ENCODE measurements around the gene C3orf20. TPM values are rescaled to one million over a fixed set of nuclear protein-coding genes. Genes with fewer than 3 reads are reported as not detected.
"Not testable (repeated sequence)": the region's sequence is repeated elsewhere in the genome, so short reads cannot be mapped to it uniquely, and the experiment has no call there.

Gene C3orf20
- total RNA-seq, 2 donors from 2014 or later: not detected

DNA sequence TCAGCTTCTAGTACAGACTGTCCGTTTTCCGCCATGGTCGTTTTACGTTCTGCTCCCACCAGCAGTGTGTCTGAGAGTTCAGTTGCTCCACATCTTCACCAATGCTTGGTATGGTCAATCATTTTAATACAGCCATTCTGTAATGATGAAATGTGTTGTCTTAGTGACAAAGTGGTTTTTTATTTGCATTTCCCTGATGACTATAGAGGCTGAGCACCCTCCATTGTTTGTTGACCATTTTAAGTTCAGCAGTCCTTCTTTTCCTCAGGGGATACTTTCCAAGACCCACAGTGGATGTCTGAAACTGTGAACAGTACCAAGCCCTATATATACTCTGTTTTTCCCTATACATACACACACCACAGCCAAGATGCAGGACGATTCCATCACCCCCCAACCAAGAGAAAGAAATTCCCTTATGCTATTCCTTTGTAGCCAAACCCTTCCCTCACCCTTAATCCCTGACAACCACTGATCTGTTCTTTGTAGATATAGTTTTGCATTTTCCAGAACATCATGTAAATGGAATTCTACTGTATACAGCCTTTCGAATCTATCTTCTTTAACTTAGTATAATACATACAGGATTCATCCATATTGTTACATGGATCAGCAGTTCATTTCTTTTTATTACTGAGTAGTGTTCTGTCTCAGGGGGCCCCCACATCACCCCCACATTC lies 55.9 kb downstream of the C3orf20 start:
- peaks cover 0 to 14% of the 10 kb centered on the region in 2 donors for H3K4me1 ChIP-seq
- H3K27me3 ChIP-seq: no peaks in the 10 kb centered on the region
- no peak for DNase-seq (ENCODE audit: low spot score)
- H3K27ac ChIP-seq: no peak overlapping the region
- TF ChIP-seq, protein P1, sequence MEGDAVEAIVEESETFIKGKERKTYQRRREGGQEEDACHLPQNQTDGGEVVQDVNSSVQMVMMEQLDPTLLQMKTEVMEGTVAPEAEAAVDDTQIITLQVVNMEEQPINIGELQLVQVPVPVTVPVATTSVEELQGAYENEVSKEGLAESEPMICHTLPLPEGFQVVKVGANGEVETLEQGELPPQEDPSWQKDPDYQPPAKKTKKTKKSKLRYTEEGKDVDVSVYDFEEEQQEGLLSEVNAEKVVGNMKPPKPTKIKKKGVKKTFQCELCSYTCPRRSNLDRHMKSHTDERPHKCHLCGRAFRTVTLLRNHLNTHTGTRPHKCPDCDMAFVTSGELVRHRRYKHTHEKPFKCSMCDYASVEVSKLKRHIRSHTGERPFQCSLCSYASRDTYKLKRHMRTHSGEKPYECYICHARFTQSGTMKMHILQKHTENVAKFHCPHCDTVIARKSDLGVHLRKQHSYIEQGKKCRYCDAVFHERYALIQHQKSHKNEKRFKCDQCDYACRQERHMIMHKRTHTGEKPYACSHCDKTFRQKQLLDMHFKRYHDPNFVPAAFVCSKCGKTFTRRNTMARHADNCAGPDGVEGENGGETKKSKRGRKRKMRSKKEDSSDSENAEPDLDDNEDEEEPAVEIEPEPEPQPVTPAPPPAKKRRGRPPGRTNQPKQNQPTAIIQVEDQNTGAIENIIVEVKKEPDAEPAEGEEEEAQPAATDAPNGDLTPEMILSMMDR (IDR thresholded peaks at IDR 0.05): no peak
- H3K9me3 ChIP-seq: no peaks in the 10 kb centered on the region
- no peak overlapping the region for H3K4me3 ChIP-seq
- no peaks in the 10 kb centered on the region for H3K36me3 ChIP-seq

DNA sequence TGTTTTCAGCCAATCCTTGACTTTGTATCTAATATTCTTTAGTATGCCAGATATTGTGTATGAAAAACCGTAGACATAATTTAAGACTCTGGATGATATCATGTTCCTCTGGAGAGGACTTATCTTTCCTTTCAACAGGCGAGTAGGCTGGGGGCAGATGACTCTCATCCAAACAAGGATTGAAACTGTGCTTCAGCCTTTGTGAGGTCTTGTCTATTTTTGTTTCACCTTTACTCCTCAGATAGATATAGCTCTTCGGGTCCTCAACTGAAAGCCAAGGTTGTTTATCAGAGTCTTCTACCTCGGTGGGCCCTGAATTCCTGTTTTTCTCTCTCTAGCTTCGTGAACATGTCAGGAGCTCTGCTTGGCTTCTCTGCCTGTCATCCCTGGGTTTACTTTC lies 66.0 kb downstream of the C3orf20 start:
- H3K4me1 ChIP-seq: peaks cover 0 to 9% of the 10 kb centered on the region in 2 donors
- TF ChIP-seq, protein P1 (IDR thresholded peaks at IDR 0.05): no peak
- H3K4me3 ChIP-seq: no peak overlapping the region
- H3K27me3 ChIP-seq: no peaks in the 10 kb centered on the region
- H3K36me3 ChIP-seq: no peaks in the 10 kb centered on the region
- peaks cover 0 to 20% of the 10 kb centered on the region in 2 donors for H3K9me3 ChIP-seq
- DNase-seq (ENCODE audit: low spot score): no peak
- H3K27ac ChIP-seq: peak overlapping the region; percentile 48 to 74

DNA sequence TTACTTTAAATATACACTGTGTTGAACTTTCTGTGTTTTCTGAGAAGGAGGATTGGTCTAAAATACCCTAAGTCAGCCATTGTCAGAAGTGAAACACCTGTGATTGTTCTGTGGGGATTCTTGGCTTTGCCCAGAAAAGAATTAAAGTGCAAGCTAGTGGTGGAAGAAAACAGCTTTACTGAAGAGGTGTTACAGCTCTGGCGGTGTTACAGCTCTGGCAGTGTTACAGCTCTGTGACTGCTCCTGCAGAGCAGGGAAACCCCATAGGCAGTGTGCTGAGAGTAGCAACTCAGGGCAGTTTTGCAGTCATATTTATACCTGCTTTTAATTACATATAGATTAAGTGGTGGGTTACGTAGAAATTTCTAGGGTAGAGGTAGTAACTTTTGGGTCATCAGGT lies 66.6 kb downstream of the C3orf20 start:
- Histone ChIP-seq H3K4me1 (peaks cover 0 to 9% of the 10 kb centered on the region in 2 donors), H3K4me3 (no peak overlapping the region), H3K27ac (peak overlapping the region; percentile 48 to 74), H3K36me3 (no peaks in the 10 kb centered on the region), H3K27me3 (no peaks in the 10 kb centered on the region), H3K9me3 (peaks cover 0 to 20% of the 10 kb centered on the region in 2 donors)
- no peak for DNase-seq (ENCODE audit: low spot score)
- TF ChIP-seq, protein P1 (IDR thresholded peaks at IDR 0.05): no peak

DNA sequence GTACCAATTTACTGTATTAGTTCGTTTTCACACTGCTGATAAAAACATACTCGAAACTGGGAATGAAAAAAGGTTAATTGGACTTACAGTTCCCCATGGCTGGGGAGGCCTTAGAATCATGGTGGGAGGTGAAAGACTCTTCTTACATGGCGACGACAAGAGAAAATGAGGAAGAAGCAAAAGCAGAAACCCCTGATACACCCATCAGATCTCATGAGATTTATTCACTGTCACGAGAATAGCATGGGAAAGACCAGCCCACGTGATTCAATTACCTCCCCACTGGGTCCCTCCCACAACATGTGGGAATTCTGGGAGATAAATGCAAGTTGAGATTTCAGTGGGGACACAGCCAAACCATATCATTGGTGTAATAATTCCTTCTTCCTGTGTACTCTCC lies 69.6 kb downstream of the C3orf20 start:
- Histone ChIP-seq H3K4me3 (no peak overlapping the region), H3K36me3 (no peaks in the 10 kb centered on the region), H3K27me3 (no peaks in the 10 kb centered on the region), H3K4me1 (peaks cover 0 to 9% of the 10 kb centered on the region in 2 donors), H3K9me3 (peaks cover 0 to 13% of the 10 kb centered on the region in 2 donors), H3K27ac (no peak overlapping the region)
- TF ChIP-seq, protein P1 (IDR thresholded peaks at IDR 0.05): no peak
- DNase-seq (ENCODE audit: low spot score): no peak

DNA sequence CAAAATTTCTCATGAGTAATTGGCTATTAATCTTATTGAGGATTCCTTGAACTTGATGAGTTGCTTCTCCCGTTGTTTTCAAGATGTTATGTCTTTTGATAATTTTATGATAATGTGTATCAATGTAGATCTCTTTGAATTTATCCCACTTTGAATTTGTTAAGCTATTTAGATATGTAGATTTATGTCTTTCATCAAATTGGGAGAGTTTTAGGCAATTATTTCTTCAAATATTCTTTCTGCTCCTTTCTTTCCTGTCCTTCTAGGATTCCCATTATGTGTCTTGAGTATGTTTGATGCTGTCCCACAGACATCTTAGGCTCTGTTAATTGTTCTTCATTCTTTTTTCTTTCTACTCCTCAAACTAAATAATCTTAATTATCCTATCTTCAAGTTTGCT lies 75.7 kb downstream of the C3orf20 start:
- Histone ChIP-seq H3K36me3 (no peaks in the 10 kb centered on the region), H3K4me1 (no peaks in the 10 kb centered on the region), H3K4me3 (no peak overlapping the region), H3K27me3 (no peaks in the 10 kb centered on the region), H3K27ac (no peak overlapping the region), H3K9me3 (peaks cover 0 to 17% of the 10 kb centered on the region in 2 donors)
- no peak for DNase-seq (ENCODE audit: low spot score)
- TF ChIP-seq, protein P1 (IDR thresholded peaks at IDR 0.05): no peak

DNA sequence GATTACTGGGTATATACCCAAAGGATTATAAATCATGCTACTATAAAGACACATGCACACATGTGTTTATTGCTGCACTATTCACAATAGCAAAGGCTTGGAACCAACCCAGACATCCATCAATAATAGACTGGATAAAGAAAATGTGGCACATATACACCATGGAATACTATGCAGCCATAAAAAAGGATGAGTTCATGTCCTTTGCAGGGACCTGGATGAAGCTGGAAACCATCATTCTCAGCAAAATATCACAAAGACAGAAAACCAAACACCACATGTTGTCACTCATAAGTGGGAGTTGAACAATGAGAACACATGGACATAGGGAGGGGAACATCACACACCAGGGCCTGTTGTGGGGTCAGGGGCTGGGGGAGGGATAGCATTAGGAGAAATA lies 78.0 kb downstream of the C3orf20 start:
- not testable (repeated sequence) for DNase-seq (ENCODE audit: low spot score); H3K36me3 ChIP-seq; H3K4me1 ChIP-seq; H3K27ac ChIP-seq; H3K27me3 ChIP-seq; H3K4me3 ChIP-seq
- peaks cover 0 to 17% of the 10 kb centered on the region in 2 donors for H3K9me3 ChIP-seq
